ENCODE measurements around the gene THEMIS2. TPM values are rescaled to one million over a fixed set of nuclear protein-coding genes. Genes with fewer than 3 reads are reported as not detected.

THEMIS2 gene
- total RNA-seq, 2 experiments from 2014 or later, result 4.1 to 20.3 TPM

GRCh38 chr1:27883536-27883935, 11.2 kb downstream of the THEMIS2 start:
- Histone ChIP-seq H3K79me2 (ENCODE audit: insufficient read depth, low read depth, low read length) (no peaks in the 10 kb centered on the region), H3K9me2 (ENCODE audit: insufficient read depth, low read length) (no peaks in the 10 kb centered on the region), H3K4me1 (ENCODE audit: insufficient read depth, low read length, poor library complexity, severe bottlenecking) (peaks cover 49% of the 10 kb centered on the region), H4K20me1 (ENCODE audit: insufficient read depth, low read length) (no peaks in the 10 kb centered on the region), H3K36me3 (ENCODE audit: insufficient read depth, low read length) (peaks cover 17% of the 10 kb centered on the region; the same call in 1 of the 2 replicates), H3K4me2 (ENCODE audit: low read length) (peak overlapping the region; percentile 31; the same call in 1 of the 2 replicates), H3K27ac (ENCODE audit: low read depth, low read length, poor library complexity, severe bottlenecking) (no peak overlapping the region), H3K9me3 (ENCODE audit: low read length) (no peaks in the 10 kb centered on the region), H2AFZ (ENCODE audit: low read length) (no peak overlapping the region), H3K4me3 (ENCODE audit: low read depth, low read length, poor library complexity, severe bottlenecking) (no peak overlapping the region)
- no peak for TF ChIP-seq CTCF (conservative IDR thresholded peaks at IDR 0.05; ENCODE audit: low read length)
- no peak for TF ChIP-seq EZH2phosphoT487 (IDR thresholded peaks at IDR 0.05; ENCODE audit: borderline replicate concordance, low read depth, low read length)
- DNase-seq (ENCODE audit: low spot score), result no peak
- intact Hi-C loops (cut with micrococcal nuclease; ENCODE audit: unreplicated experiment), result no loop called here
- BruUV-seq (replicated peaks), result no TSS peak
- ChIA-PET POLR2A (no interaction called here), CTCF (ENCODE audit: unreplicated experiment) (no interaction called here)

GRCh38 chr1:27884006-27884954, 11.9 kb downstream of the THEMIS2 start:
- POLR2A ChIA-PET, result no interaction called here

More at GRCh38 chr1:27884006-27884954, 11.9 kb downstream of the THEMIS2 start:
- Histone ChIP-seq H3K4me2 (ENCODE audit: low read length) (peak overlapping the region; percentile 31; the same call in 1 of the 2 replicates), H3K9me3 (ENCODE audit: low read length) (no peaks in the 10 kb centered on the region), H3K27ac (ENCODE audit: low read depth, low read length, poor library complexity, severe bottlenecking) (no peak overlapping the region), H3K4me1 (ENCODE audit: insufficient read depth, low read length, poor library complexity, severe bottlenecking) (peaks cover 57% of the 10 kb centered on the region), H3K9me2 (ENCODE audit: insufficient read depth, low read length) (no peaks in the 10 kb centered on the region), H3K4me3 (ENCODE audit: low read depth, low read length, poor library complexity, severe bottlenecking) (no peak overlapping the region), H2AFZ (ENCODE audit: low read length) (no peak overlapping the region), H3K79me2 (ENCODE audit: insufficient read depth, low read depth, low read length) (no peaks in the 10 kb centered on the region), H3K36me3 (ENCODE audit: insufficient read depth, low read length) (peaks cover 24% of the 10 kb centered on the region), H4K20me1 (ENCODE audit: insufficient read depth, low read length) (no peaks in the 10 kb centered on the region)
- intact Hi-C loops (cut with micrococcal nuclease; ENCODE audit: unreplicated experiment), result no loop called here
- CTCF ChIA-PET (ENCODE audit: unreplicated experiment), result no interaction called here
- BruUV-seq (replicated peaks), result no TSS peak
- DNase-seq (ENCODE audit: low spot score), result peak; percentile 48
- TF ChIP-seq EZH2phosphoT487 (IDR thresholded peaks at IDR 0.05; ENCODE audit: borderline replicate concordance, low read depth, low read length) (no peak), CTCF (conservative IDR thresholded peaks at IDR 0.05; ENCODE audit: low read length) (no peak)
